HG03565 (cell line): ENCODE data around the gene TADA3.

Experiments used
- ATAC-seq: cut with Tn5 transposase; IDR thresholded peaks from one replicate; pipeline ENCODE4 v1.9.1; 2021; ENCODE audit warnings: mild to moderate bottlenecking, moderate library complexity; ENCODE audit not compliant: unreplicated experiment

Gene TADA3

DNA sequence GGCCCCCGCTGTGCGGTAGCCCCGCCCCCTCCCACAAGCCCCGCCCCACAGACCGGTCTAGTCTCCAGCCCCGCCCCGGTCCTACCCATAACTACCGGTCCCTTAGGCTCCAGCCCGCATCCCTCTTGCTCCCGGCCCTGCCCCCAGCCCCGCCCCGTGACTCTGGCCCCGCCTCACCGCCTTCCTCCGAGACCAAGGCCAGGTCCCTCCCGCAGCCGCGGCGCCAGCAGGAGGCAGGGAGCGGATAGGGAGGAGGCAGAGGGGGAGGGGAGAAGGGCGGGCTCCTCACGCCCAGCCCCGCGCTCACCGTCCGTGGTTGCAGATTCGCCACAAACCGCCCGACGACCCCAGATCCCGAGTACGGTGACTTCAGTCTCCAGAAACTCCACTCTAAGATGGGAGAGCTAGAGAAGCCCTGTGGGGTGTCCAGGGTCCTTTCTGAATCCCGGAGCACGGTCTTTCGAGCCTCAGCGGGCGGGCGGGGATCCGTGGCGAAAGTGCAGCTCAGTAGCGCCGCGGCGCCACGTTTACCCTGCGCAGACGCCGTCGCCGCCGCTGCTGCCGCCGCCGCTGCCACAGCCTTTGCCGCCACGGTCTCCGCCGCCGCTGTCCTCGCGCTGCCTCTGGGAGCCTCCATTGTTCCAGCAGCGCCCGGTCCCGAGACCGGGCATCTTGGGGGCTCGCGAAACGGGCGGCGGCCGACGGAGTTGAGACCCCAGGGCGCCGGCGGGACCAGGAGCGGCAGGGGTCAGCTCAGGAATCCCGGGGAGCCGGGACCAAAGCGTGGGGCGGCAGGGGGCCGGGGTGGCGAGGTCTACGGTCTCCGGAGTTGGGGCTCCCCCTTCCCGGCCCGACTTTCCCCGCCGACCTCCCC, 60.8 kb downstream of the TADA3 start, which contains the start of gene BRPF1:
BRPF1 (plus strand) TSS at position 530 of the 874 bp plus-strand sequence. CDS start 2,406 bp downstream, outside the sequence.
- ATAC-seq, result peak; percentile 79

DNA sequence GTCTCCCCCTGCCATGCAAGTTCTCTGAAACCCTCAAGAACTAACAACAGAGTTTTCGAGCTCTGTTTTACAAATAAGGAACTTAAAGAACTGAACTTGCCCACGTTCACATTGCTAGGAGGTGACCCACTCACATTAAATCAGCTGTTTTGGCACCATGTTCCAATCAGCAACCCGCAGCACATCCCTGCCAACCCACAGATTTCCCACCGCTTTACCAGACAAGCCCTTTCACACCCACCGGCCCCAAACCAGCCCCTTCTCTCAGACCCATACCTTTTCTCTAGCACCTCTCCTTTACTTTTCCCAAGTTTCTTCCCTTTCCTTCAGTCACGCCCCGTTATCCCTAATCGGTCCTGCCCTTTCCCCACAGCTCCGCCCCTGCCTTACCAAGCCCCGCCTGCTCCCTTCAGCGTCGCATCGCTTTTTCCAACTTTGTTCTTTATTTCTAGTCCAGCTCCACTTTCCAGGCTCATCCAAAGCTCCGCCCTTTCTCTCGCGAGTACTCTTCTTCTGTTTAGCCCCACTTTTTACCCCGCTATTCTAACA, 61.5 kb downstream of the TADA3 start:
- peak; percentile 14 for ATAC-seq
